ENCODE results near the gene FRMD1. TPM values are rescaled to one million over a fixed set of nuclear protein-coding genes. Genes with fewer than 3 reads are reported as not detected.

The FRMD1 gene
- polyA plus RNA-seq, 3 donors: not detected

- no peaks in the 10 kb centered on the region for H3K4me1 Mint-ChIP-seq
- DNase-seq: no peak
- intact Hi-C loops (cut with micrococcal nuclease): no loop called here
- no peaks in the 10 kb centered on the region for H4K20me1 ChIP-seq (ENCODE audit: insufficient read depth, low read length)
- H3K9ac ChIP-seq (ENCODE audit: insufficient read depth, low read length, poor library complexity, severe bottlenecking): no peak overlapping the region
- peaks cover 3 to 4% of the 10 kb centered on the region in 2 donors for H3K36me3 Mint-ChIP-seq
- 89% methylated on average over 10 of the region's 14 CpGs for WGBS (ENCODE audit: insufficient coverage)
- no peak overlapping the region for H2AFZ ChIP-seq (ENCODE audit: insufficient read depth, low read depth, low read length, poor library complexity, severe bottlenecking)
- H3K4me3 ChIP-seq (replicated peaks in 1 of 3; ENCODE audit: low read depth in 2 of 3, low read length in 3 of 3): no peak overlapping the region
- no peak for TF ChIP-seq CTCF (IDR thresholded peaks at IDR 0.05)
- H3K27ac ChIP-seq (ENCODE audit: low read depth in 1 of 2, low read length in 2 of 2): no peak overlapping the region
- H3K36me3 ChIP-seq (replicated peaks in 1 of 2; ENCODE audit: control insufficient read depth in 1 of 2, insufficient read depth in 2 of 2, low read length in 2 of 2): no peaks in the 10 kb centered on the region
- peaks cover 20 to 42% of the 10 kb centered on the region in 2 donors for H3K9me3 ChIP-seq (replicated peaks in 1 of 2; ENCODE audit: control insufficient read depth in 1 of 2, insufficient read depth in 1 of 2, low read length in 2 of 2)
- no peaks in the 10 kb centered on the region for H3K4me1 ChIP-seq (ENCODE audit: control insufficient read depth in 1 of 2, insufficient read depth in 2 of 2, low read length in 2 of 2)
- peaks cover 3 to 8% of the 10 kb centered on the region in 2 donors for H3K27me3 ChIP-seq (ENCODE audit: control insufficient read depth in 2 of 2, insufficient read depth in 2 of 2, low read length in 2 of 2)
- H3K4me2 ChIP-seq (replicated peaks; ENCODE audit: extremely low read depth, low read length, poor library complexity, severe bottlenecking): no peak overlapping the region
- H3K27ac Mint-ChIP-seq: no peak overlapping the region
- peaks cover 19 to 31% (median 23%) of the 10 kb centered on the region in 3 donors for H3K27me3 Mint-ChIP-seq (ENCODE audit: low read depth in 3 of 3)
- peaks cover 19 to 39% (median 33%) of the 10 kb centered on the region in 7 donors for H3K9me3 Mint-ChIP-seq
- no peak overlapping the region for H3K4me3 Mint-ChIP-seq
- H3K79me2 ChIP-seq (ENCODE audit: insufficient read depth, low read length): no peaks in the 10 kb centered on the region
Measured at GRCh38 chr6:168031411-168031971, 47.5 kb downstream of the FRMD1 start.

- no peak overlapping the region for H3K27ac ChIP-seq (ENCODE audit: low read depth in 1 of 2, low read length in 2 of 2)
- H3K36me3 ChIP-seq (replicated peaks in 1 of 2; ENCODE audit: control insufficient read depth in 1 of 2, insufficient read depth in 2 of 2, low read length in 2 of 2): no peaks in the 10 kb centered on the region
- H3K27me3 ChIP-seq (ENCODE audit: control insufficient read depth in 2 of 2, insufficient read depth in 2 of 2, low read length in 2 of 2): peaks cover 3% of the 10 kb centered on the region in 2 donors
- H3K9ac ChIP-seq (ENCODE audit: insufficient read depth, low read length, poor library complexity, severe bottlenecking): no peak overlapping the region
- H3K4me1 Mint-ChIP-seq: no peaks in the 10 kb centered on the region
- H3K4me1 ChIP-seq (ENCODE audit: control insufficient read depth in 1 of 2, insufficient read depth in 2 of 2, low read length in 2 of 2): no peaks in the 10 kb centered on the region
- H3K4me2 ChIP-seq (replicated peaks; ENCODE audit: extremely low read depth, low read length, poor library complexity, severe bottlenecking): no peak overlapping the region
- no peak overlapping the region for H3K27ac Mint-ChIP-seq
- peaks cover 14 to 27% (median 17%) of the 10 kb centered on the region in 3 donors for H3K27me3 Mint-ChIP-seq (ENCODE audit: low read depth in 3 of 3)
- no peak for TF ChIP-seq CTCF (IDR thresholded peaks at IDR 0.05)
- peaks cover 14 to 39% of the 10 kb centered on the region in 2 donors for H3K9me3 ChIP-seq (replicated peaks in 1 of 2; ENCODE audit: control insufficient read depth in 1 of 2, insufficient read depth in 1 of 2, low read length in 2 of 2)
- H3K4me3 ChIP-seq (replicated peaks in 1 of 3; ENCODE audit: low read depth in 2 of 3, low read length in 3 of 3): no peak overlapping the region
- peaks cover 3 to 4% of the 10 kb centered on the region in 2 donors for H3K36me3 Mint-ChIP-seq
- H4K20me1 ChIP-seq (ENCODE audit: insufficient read depth, low read length): no peaks in the 10 kb centered on the region
- WGBS (ENCODE audit: insufficient coverage): no CpG with 5 or more reads among the region's 2 CpGs
- no peak overlapping the region for H2AFZ ChIP-seq (ENCODE audit: insufficient read depth, low read depth, low read length, poor library complexity, severe bottlenecking)
- intact Hi-C loops (cut with micrococcal nuclease): no loop called here
- peaks cover 18 to 38% (median 29%) of the 10 kb centered on the region in 7 donors for H3K9me3 Mint-ChIP-seq
- no peaks in the 10 kb centered on the region for H3K79me2 ChIP-seq (ENCODE audit: insufficient read depth, low read length)
- H3K4me3 Mint-ChIP-seq: no peak overlapping the region
- DNase-seq: no peak
Measured at GRCh38 chr6:168030908-168031307, 48.1 kb downstream of the FRMD1 start.

Data from CD14-positive monocyte (primary cell).